Measurements from ENCODE around the gene GALNT10. TPM values are rescaled to one million over a fixed set of nuclear protein-coding genes. Genes with fewer than 3 reads are reported as not detected.
"Not testable (repeated sequence)": the region's sequence is repeated elsewhere in the genome, so short reads cannot be mapped to it uniquely, and the experiment has no call there.

Gene GALNT10, protein sequence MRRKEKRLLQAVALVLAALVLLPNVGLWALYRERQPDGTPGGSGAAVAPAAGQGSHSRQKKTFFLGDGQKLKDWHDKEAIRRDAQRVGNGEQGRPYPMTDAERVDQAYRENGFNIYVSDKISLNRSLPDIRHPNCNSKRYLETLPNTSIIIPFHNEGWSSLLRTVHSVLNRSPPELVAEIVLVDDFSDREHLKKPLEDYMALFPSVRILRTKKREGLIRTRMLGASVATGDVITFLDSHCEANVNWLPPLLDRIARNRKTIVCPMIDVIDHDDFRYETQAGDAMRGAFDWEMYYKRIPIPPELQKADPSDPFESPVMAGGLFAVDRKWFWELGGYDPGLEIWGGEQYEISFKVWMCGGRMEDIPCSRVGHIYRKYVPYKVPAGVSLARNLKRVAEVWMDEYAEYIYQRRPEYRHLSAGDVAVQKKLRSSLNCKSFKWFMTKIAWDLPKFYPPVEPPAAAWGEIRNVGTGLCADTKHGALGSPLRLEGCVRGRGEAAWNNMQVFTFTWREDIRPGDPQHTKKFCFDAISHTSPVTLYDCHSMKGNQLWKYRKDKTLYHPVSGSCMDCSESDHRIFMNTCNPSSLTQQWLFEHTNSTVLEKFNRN
- 102 TPM for polyA plus RNA-seq (2013, experiment 1 of 2; ENCODE audit: insufficient read length)
- polyA plus RNA-seq (2013, experiment 2 of 2; ENCODE audit: insufficient read length) = 97.9 TPM

DNA sequence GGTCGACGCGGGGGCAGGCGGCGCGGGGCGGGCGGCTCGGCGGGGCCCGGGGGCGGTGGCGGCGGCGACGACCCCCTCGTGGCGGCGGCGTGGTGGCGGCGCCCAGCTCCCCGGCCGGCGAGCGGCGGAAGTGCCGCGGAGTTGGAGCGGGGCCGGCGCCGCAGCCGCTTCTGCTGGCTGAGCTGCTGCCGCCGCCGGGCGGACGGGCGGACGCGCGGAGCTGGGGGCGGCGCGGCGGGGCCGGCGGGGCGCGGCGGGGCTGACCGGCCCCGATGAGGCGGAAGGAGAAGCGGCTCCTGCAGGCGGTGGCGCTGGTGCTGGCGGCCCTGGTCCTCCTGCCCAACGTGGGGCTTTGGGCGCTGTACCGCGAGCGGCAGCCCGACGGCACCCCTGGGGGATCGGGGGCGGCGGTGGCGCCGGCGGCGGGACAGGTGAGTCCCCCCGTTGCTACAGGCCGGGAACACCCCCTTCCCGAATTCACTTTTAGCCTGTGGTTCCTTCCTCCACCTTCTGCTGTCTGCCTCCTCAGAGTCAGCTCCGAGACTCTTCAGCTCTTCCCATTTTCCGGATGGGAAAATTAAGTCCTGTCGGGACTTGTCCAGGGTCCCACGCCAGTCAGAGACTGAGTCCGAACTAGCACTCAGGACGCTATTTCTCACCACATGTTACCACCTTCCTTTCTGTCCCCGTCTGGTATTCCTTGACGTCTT lies at the start of gene GALNT10:
GALNT10 (plus strand) TSS at position 139 of the 710 bp plus-strand sequence; CDS start at position 273, 134 bp downstream.
- DNase-seq = peak; percentile 75

DNA sequence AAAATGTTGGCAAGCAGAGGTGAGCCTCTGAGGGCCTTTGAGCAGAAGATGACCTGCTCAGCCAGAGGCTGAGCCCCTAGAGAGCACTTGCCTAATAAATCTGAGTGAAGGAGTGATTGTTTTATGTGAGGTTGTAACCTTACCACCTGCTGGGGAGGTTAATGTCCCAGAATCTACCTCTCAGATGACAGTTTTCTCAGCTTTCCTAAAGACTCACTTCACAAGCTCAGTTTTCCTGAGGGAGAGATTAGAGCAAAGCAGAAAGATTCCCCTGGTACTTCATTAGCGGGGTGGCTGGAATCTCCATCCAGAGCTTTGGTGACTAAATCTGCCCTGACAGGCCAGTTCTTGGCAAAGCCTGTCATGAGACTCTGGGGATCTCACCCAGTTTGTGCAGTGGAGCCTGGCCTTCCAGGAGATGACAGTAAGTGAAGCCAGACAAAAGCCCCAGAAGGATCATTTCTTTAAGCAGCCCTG lies 48.8 kb upstream of the GALNT10 start:
- DNase-seq = no peak

DNA sequence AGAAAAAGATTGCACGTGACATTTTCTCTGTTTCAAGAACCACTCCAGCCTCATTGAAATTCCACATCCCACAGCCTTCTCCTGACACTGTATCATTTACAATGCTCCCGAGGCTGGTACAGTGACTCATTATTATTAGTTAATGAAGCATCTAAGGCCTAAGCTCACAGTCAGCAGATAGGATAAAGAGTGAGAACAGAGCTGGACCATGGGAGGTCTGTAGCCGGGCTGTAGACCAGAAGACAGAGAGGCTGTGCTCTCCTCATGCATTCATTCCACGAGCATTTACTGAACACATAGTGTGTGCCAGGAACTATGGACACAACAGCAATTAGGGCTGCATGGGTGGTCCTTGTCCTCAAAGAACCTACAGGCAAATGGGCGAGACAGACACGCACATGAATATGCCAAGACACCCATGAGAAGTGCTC lies 47.3 kb upstream of the GALNT10 start:
- DNase-seq = no peak

DNA sequence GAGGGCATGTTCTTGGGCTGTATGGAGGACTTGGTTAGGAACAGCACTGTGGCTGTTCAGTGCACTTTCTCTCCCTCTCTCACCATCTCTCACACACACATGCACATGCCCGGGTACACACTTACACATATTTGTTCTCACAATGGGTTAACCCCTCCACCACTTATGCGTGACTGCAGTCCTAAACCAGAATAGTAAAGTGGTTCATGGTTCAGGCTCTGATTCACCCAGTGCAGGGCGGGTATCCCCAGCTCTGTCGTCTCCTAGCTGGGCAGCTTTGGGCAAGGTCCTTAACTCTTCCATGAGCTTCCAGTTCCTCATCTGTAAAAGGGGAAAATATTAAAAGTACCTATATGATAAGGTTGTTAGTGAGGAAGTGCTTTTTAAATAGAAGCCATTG lies 45.3 kb upstream of the GALNT10 start:
- no peak for DNase-seq

DNA sequence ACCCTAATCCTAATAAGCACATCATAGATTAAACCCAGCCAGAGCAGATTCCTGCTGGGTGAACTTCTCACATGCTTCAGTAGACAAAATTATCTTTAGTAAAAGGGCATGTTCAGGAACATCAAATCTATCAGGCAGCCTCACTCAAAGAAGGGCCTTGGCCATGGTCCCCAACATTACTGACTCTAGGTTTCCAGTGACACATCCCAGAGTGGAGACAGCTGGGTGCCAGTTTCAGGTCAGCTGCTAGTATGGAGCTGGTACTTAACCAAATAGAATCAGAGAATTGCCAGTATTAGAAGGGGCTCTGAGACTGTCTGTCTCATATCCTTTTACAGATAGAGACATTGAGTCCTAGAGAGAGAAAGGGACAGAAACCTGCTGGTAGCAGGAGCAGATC lies 44.1 kb upstream of the GALNT10 start:
- DNase-seq = no peak

DNA sequence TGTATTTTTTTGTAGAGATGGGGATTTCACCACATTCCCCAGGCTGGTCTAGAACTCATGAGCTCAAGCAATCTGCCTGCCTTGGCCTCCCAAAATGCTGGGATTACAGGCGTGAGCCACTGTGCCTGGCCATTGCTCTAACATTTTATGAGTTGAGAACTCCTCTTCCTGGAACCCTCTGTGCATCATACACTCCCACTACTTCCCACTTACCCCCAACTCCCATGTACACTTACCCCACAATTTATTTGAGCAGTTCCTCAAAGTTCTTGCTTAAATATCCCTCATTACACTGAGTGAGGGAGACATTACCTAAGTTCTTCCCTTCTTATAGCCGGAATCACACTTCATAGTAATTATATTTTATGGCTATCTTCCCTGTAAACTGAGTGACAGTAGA lies 42.9 kb upstream of the GALNT10 start:
- no peak for DNase-seq

DNA sequence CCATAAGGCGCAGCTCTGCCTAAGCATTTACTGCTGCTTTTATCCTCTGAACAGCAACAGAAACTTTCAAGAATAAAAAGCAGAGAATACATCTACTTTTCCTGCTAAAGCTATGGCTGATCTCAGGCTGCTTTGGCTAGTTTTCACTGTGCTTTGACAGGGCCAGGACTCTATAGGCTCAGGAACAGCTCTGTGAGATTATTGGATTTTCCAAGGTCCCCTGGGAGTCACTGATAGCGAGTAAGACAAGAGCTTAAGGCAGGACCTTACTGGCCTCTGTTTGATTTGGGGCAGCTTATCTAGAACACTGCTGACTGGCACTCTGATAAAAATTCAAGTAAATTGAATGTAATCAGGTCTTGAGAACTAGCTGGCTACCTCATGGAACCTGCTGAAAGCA lies 40.1 kb upstream of the GALNT10 start:
- not testable (repeated sequence) for DNase-seq

DNA sequence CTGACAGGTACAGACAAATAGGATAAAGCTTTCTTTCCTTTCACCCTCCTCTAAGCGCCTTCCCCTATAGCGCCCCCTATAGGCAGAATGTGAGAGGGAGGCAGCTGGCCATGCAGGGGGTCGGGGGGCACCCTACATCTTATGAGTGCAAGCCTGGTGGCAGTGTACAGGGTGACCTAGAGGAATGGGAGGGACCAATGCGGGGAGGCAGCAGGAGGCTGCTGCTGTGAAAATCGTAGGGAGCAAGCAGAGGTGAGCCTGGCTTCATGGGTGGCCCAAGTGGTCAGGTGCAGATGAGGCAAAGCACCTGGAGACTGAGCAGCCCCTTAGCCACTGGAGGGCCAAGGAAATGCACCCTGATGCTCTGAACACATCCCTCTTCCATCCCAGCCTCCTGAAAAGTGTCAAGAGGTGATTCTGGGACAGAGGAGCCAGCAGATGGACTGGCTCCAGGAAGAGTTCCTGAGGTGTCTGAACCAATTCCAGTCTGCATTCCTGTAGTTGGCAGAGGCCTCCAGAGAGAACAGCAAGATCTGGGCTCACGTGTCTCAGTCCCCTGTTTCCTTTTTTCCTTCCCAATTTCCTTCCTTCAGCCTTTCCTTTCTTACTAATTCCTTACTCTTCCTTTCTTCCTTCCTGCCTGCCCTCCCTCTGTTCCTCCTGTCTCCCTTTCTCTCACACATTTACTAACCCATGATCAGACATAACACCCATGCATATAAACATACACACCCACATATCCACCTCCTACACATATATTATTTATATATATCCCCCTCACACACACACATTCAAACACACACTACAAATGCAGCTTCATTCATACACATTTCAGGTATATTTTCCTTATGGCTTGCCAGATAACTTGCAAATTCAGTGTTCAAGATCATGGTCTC lies 32.8 kb upstream of the GALNT10 start:
- DNase-seq = no peak

DNA sequence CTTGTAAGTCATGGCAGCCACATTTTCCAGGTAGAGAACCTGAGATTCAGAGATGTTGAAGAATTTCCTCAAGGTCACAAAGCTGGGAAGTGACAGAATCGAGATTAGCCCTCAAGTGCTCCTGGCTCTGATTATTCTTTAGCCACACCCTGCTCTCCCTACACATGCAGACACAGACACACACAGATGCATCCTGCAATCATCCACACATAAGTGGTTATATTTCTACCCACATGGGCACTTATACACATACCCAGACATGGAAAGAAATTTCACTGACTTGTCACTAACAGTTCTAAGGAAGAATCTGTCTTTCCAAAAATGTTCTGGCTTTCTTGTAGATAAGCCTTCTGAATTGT lies 32.2 kb upstream of the GALNT10 start:
- DNase-seq = no peak

DNA sequence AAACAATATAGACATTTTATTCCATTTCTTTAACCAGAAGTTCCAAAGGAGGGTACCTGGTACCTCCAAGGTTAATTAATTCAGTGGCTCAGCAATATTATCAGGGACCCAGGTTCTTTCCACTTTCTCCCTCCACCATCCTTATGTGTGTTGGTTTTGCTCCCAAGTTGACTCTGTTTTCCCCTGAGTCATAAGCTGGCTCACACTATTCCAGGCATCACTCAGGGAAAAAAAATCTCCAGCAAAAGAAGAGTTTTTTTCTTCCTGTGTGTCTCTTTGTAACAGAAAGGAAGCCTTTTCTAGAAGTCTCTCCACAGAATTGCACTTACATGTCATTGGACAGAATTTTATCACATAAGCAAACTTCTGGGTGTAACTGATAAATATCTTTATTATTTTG lies 31.2 kb upstream of the GALNT10 start:
- peak; percentile 50 for DNase-seq

DNA sequence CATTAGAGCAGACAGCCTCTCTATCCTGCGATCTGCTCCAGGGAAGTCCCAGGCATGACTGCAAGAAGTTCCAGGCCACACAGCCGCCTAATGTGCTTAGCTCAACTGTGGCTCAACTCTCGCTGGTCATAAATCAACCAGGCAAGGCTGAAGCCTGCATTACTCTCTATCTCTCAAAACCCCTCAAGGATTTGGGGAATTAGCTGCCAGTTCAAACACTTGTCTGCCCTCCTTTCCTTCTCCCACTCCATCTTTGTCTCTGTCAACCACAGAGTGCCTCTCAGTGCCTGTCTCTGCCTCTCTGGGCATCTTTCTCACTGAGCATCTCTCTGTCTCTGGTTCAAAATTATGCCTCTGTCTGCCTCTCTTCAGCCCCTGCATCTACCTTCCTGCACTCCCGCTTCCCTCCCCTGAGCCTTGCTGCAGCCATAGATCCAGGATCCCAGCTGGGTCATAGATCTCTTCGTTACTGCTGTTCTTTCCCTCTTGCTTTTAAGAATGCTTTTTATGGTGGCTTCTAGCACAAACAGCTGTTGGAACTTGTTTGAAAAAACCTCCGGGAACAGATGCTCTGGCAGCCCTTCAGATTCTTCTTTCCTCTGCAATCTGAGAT lies 27.9 kb upstream of the GALNT10 start:
- no peak for DNase-seq

DNA sequence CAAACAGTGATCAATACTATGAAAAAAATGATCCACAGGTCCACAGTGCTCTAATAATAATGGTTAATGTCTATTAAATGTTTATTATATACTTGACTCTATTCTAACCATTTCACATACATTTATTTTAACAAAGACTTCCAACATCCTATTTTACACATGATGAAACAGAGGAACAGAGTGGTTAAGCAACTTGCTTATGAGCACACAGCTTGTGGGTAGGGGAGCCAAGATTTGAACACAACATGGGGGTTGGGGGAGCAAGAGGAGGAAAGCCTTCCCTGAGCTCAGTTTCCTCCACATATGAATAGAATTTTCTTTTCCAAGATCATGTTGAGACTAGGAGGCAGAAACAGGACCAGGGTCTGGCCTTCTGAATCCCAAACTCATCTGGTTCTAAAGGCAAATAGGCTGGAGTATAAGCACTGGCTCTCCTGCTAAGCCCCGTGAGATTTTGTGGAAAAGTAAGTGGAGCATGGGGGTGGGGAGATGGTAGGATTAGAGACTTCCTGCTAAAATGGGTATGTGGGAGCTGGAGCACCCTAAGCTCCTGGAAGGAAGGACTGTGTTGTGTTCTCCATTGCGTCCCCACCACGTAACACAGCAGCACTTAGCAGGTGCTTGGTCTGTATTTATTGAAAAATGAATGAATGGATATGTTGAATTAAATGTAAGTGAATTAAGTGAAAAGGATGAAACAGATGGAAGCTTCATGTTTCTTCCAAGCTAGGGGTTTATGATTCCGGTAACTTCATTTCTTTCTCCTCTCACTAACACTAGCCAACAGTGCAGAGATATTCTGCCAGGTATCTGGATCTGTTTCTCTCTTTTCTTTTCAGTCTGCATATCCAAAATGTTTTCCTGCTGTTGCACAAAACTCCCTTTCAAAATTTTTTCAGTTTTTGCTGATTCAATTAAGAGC lies 26.9 kb upstream of the GALNT10 start:
- no peak for DNase-seq

DNA sequence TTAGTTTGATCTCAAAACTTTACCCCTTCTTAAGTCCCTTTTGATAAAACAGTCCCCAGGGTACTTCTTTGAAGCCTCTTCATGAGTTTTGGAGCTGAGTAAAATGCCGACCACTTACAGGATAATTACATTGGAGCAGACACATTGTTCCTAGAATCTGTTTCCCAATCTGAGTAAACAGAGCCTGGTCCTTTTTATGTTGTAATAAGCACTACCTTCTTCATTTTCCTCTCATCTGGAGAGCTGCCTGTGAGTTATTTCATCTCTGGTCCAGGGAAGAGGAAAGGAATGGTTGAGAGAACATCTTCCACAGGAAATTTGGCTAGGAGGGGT lies 26.3 kb upstream of the GALNT10 start:
- no peak for DNase-seq

DNA sequence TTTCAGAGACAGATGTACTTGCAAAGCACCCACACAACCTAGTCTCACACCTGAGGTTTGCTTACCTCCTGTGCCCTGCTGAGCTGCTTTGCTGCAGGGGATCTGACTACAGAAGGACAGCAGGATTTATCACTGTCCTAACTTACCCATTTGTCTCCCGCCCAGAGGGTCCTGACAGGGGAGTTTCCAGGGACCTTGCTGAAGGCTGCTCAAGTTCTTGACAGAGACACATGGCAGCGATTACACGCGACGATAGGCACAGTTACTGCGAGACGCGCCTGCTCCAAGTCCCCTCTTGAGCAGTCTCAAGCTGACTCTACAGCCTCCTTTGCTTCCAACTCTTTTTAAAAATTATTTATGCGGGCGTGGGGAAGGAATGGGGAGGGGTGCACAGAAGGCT lies 24.6 kb upstream of the GALNT10 start:
- no peak for DNase-seq

DNA sequence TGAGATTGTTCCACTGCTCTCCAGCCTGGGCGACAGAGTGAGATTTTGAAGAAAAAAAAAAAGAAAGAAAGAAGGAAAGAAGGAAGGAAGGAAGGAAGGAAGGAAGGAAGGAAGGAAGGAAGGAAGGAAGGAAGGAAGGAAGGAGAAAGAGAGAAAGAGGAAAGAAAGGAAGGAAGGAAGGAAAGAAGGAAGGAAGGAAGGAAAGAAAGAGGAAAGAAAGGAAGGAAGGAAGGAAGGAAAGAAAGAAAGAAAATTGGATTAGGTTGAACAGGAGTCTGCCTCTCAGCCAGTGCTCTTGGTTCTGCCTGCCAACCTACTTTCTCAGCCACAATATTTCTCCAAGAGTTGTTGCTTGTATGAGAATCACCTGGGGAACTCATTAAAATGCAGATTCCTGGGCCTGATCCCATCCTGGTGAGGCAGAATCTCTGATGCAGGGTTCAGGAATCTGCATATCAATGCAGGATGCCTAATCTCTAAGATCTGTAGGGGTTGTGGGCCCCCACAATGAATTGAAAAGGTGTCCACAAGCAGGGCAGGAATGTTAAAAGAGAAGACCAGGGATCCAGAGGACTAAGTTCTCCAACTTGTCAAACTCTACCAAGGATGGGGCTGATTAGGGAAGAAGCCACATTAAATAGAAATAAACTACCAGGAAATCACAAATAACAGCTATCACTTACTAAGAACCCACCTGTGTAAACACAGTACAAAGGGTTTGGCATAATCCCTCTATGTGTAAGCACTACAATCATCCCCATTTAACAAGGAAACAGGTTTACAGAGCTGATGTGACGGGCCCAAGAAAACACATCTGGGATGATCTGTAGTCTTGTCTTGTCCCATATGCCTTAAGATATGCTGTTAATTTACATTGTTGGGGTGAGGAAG lies 23.4 kb upstream of the GALNT10 start:
- DNase-seq = no peak

DNA sequence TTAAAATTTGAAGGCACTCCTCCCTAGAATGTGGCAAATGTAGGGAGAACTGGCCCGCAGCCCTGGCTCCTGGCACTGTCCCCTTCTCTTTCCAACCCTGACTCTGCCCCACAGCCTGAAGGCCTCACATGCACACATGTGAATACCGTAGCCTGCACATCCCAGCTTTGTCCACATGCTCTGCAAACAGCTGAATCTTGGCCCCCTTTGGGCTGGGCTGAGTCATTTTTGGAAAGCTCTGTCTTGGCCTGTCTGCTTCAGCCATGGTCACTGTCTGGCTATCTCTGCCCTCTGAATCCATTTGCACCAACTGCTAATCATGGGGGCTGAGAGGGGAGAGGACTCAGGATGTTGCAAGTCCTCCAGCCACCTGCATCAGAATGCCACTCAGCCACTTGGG lies 22.1 kb upstream of the GALNT10 start:
- DNase-seq = no peak

DNA sequence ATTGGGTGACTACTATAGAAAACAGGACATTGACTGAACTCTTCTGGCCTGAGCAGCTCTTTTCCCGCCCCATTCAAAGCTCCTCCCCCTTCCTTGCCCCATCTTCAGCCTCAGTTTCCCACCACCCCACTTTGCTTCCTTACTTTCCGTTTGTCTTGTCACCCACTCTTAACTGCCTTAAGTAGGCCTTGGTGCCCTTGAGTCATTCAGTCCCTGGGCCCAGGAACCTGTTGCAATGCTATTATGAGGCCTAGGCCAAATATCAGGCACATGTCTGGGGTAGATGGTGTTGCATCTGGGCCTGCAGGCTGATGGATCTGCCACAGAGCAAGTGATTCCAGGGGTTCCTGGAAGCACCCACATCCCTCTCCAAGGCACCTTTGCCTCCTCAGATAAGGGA lies 17.7 kb upstream of the GALNT10 start:
- no peak for DNase-seq

DNA sequence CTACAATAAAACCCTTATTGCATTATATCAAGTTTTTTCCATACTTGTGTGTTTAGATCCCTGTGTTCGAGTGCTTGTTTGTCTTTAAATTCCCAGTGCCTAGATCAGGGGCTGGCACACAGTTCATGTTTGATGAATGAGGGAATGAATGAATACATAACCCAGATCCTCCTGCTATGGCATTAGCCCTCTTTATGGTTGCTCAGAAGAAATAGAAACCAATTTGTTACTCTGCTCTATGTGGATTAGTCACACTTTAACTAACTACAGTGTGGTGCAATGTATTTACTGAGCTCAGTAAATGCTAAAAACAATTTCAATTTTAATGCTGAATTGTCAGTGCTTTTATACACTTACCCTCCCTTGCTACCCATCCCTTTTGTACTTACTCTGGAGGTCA lies 16.4 kb upstream of the GALNT10 start:
- DNase-seq = no peak

DNA sequence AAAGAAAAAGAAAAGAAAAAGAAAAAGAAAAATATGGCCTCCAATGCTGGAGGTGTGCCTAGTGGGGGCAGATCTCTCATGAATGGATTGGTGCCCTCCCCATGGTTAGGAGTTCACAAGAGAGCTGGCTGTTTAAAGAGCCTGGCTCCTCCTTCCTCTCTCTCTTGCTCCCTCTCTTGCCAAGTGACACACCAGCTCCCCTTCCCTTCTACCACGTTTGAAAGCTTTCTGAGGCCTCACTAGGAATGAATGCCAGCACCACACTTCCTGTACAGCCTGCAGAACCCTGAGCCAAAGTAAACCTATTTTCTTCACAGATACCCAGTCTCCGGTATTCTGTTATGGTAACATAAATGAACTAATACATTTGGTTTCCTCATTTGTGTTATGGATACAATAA lies 14.4 kb upstream of the GALNT10 start:
- DNase-seq = peak; percentile 73

DNA sequence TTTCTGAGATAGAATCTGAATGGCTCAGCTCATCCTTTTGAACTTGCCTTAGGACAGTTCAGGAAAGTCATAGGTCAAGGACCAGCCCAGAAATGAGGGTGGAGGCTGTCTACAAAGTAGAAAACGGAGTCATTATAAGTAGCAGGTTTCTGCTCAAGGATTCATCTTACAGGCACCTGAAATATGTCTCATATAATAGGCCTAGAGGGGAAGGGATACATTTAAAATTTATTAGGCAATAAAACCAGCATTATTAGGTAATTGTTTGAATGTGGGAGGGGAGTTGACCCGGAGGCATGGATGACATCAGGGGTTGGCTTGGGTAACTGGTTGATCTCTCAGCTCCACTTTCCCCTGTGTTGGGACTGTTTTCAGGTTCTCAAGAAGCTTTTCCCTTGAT lies 11.9 kb upstream of the GALNT10 start:
- DNase-seq = no peak
